ENCODE results near the gene HDGFL1. TPM values are rescaled to one million over a fixed set of nuclear protein-coding genes. Genes with fewer than 3 reads are reported as not detected.

HDGFL1 gene
- total and polyA plus RNA-seq, 2 of the 8 experiments (the other 6 are each of a cell fraction or from before 2014, with no cell fraction given), result not detected

DNA sequence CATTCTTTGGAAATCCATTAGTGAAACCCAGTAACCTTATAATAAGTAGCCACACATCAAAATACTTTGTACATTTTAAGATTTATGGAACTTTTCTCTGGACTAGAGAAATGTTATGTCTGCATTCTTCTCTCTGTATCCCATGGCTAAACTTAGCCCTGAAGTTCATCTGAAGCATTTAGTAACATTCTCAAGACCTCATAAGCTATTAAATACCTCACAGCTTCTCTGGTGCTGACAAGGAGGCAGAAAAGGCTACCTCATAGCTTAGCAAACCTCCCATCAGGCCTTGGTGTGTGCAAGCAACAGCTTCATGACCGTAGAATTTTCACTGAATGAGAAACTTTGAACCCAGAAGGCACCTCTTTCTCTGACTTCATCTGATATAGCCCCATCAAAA is 38.9 kb upstream of the HDGFL1 start (continued):
- no peak for TF ChIP-seq PHF8 (conservative IDR thresholded peaks at IDR 0.05; ENCODE audit: low read depth, low read length)
- no peak for TF ChIP-seq RBBP5 (IDR thresholded peaks at IDR 0.05; ENCODE audit: borderline replicate concordance, low read depth, low read length)

All from H1 (cell line).